ELR (cell line): ENCODE measurements around the gene RPS19.
"Not testable (repeated sequence)": the region's sequence is repeated elsewhere in the genome, so short reads cannot be mapped to it uniquely, and the experiment has no call there.

Experiments used
- DNase-seq: peaks from one replicate; pipeline ENCODE4 v3.0.0-alpha.2; 2015; ENCODE audit warnings: low read depth

RPS19 gene

DNA sequence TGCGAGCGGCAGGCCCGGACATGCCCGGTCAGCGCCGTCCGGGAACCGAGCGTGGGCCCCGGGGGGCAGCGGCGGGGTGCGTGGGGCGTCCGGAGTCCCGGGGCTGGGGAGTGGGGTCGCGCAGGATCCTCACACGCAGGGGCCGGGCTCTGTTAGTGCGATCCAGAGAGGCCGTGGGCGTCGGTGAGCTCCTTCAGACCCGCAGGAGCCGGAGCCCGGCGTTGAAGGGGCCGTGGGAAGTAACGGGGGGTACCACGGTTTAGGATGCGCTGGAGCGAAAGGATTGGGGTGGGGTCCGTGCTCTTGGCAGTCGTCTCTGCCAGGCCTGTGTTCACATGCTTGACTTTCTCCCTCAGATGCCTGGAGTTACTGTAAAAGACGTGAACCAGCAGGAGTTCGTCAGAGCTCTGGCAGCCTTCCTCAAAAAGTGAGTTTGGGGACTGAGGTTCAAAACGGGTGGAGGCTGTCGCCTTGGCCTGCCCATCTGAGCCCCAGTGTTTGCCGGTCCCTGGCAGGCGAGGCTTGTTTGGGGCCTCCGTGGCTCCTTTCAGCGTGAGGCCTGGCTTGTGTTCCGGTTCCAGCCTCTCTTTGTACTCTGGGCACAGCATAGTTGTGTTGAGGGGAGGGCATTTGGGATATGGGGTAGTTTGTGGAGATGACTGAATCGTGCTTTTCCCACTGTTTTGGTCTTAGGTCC is 512 bp downstream of the RPS19 start:
- no peak for DNase-seq

DNA sequence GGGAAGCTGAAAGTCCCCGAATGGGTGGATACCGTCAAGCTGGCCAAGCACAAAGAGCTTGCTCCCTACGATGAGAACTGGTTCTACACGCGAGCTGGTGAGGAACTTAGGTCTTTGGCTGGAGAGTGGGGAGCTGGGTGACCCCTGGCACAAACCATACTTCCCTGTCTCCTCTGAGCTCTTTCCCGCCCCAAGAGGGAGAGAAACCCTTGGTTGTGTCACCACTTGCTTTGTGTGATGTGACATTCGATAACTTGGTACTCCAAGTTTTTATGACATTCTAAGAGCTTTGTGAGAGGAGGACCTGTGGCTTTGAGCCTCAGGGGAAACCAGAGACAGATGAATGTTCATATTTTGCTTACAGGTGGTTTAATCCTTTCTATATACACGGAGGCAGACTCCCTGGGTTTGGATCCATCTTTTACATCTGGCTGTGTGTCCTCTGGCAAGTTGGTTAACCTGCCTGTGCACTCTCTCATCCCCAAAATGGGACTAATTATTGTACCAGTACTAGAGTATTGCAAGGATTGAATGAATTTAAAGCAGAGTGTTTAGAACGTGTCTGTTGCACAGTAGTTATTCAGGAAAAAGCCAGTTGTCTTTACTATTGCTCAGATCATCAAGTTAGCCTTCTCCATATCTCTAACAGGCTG is 1.2 kb downstream of the RPS19 start:
- DNase-seq, result no peak

DNA sequence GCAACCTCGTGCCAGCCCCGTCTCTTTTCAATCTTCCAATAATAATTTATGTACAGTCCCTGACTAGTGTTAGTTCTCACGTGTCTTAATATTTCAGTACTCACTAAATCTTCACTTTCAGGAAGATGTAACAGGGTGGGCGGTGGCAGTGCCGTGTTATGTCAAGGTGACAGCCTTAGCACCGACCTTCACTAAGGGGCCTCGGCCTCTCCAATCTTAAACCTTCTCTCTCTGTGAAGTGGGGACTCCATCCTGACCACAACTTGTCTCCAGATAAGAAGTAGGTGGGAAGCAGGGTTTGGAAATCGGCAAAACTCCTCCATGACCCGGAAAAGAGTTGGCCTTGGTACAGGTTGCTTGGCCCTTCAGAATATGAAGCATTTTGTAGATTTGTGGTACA is 1.8 kb downstream of the RPS19 start:
- DNase-seq, result no peak

DNA sequence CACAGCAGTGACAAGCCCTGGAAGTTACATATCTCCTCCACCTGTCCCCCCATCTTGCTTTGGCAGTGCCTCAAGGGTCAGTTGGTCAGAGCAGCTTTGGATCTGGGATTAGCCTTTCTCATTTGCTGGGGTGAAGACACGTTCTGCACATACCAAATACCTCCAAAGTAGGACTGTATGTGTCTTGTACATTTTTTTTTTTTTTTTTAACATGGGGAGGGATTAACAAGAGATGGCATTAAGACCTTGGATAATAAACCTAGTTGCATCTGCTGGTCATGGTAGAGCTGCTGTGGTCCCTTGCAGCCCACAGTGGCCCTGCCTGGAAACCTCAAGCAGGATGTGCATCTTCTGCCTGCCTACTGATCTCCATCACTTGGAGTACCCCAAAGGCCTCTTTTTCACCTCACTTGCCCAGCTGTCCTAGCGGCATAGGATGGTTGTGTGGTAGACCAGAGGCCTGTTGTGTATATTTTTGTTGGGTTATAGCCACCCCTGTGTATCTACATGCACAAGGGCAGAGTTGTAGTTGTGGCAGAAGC is 2.5 kb downstream of the RPS19 start:
- no peak for DNase-seq

DNA sequence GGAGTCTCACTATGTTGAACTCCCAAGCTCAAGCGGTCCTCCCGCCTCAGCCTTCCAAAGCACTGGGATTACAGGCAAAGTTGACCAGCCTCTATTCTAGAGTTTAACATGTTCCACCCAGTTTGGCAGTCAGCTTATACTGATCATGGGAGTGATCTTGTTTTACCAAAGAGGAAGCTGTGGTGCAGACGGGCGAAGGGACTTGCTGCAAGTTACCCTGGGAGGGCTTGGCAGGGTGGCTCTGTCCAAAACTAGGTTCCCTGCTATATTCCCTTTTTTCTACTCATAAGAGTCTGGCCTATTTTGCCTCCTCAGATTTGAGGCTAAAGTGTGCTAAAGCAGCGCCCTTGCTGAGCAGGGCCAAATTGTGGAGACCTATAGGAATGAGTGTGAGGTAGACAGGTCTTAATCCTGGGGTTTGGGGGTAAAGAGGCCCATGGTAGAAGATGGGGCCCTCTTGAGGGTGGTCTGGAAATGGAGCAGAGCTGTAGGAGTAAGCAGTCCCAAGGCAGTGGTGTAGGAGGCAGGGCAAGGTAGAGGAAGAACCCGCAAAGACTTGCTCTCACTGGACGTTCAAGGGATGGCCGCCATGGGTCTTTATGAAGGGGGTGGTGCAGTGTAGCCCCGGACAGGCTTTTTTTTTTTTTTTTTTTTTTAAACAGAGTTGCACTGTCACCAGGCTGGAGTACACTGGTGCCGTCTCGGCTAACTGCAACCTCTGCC is 3.3 kb downstream of the RPS19 start:
- DNase-seq, result no peak

DNA sequence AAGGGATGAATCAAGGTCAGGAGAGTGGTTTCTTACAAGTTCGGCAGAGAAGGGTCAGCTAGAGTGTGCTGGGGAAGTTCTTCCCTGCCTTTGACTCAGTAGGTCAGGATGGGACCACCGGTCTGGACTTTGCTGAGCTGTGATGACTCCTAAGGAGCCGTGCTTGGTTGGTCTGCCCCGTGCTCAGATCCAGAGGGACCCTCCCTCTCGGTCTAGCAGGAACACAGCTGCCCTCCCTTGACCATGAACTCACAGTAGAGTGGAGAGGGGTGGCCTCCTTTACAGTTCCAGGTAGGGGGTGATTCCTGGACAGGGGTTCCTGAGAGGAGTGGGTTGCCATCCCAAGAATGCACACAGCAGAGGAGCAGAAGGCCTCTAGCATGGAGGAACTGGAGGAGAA is 4.3 kb downstream of the RPS19 start:
- DNase-seq, result no peak

DNA sequence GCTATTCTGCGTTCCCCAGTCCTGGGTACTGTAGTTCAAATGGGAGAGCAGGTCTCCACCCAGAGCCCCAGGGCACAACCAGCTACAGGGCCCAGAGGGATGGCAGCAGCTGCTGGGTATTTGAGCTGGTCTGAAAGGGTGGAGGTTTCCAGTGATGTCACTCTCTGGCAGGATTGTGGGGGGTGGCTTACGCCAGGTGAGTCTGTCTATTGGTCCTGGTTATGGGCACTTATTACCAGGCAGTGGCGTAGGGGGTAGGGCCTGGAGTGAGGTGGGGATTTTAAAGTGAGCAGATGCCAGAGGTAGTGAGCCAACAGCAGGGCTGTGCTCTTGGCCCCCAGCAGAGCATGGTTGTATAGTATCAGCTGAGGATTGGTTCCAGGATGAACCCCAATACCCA is 6.2 kb downstream of the RPS19 start:
- DNase-seq, result no peak

DNA sequence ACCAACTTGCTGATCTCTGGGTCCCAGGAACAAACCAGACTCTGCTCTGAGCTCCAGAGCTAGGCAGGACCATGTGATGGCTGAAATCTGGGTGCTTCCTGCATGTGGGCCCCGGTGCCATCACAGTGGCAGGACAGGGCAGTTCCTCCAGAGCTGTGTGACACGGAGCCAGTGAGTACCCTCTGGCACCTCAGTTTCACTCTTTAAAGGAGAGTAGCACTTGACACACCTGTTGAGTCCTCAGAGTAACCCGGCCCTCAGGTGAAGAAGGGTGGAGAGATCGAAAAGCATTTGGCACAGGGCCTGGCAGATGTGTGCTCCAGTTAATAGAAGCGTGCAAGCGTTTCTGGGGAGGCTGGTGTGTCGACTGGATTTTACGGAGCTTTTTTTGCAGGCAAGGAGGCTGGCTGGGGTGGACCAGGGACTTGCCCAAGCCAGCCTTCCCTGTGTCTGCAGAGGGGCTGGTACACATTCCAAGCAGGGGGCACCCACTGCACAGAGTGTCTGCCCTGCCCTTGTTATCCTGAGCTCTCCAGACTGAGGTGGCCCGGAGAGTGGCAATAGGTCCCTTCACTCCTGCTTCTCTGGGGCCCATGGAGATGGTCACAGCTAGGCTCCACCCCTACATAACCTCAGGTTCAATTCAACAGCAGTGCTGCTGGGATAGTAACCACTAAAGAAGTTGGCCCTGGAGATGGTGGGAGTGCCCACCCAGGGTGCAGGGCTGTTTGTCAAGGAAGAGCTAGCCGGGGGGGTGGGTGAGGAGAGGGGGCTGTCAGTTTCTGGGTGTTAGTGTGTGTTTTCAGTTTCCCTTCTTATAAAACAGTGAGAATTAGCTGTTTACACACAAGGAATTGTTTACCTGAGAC is 8.3 kb downstream of the RPS19 start:
- DNase-seq, result no peak

DNA sequence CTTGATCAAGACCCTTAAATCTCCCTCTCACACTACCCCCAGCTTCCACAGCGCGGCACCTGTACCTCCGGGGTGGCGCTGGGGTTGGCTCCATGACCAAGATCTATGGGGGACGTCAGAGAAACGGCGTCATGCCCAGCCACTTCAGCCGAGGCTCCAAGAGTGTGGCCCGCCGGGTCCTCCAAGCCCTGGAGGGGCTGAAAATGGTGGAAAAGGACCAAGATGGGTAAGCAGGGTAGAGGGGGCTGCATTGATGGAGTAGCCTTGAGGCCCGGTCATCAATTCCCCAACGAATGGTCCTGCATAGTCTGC is 8.9 kb downstream of the RPS19 start:
- no peak for DNase-seq

DNA sequence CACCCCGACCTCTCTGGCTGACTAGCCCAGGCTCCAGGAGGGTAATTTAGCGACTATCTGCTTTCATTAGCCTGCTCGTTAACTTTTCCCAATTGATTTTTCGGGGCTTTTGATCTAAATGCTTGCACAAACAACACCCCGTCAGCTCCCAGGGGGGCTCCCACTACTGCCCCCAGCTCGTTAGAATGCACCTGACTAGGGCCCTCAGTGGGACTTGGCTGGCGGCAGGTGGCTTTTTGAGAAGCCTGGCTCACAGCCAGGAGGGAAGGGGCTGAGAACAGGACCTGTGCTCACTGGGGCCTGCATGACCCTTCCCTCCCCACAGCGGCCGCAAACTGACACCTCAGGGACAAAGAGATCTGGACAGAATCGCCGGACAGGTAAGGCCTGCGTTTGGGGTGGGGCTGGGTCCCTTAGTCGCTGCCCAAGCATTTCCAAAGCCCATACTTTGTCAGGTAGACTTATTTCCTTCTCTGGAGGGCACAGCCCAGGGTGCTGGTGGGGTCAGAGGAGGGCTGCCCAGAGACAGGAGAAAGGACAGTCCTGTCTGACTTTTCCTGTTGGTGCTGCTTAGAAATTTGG is 9.4 kb downstream of the RPS19 start:
- DNase-seq, result no peak

DNA sequence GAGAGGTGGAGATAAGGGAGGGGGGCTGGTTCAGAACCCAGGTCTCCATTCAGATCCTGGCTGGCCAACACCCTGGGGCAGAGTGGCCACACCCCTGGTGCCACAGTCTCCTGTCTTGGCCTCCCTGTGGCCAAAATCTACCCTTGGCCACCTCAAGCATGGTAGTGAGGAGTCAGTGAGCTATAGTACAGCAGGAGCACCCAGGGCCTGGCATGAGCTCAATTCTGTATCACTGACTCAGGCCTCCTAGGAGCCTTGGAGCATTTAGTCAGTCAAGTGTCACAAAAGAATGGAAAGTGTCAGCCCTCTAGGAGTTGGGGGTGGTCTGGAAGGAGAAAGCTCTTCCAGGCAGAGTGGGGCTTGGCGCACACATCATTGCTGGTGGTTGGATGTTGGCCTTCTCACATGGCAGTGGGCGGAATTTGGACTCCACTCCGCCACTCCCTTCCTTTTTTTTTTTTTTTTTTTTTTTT is 10.4 kb downstream of the RPS19 start:
- peak; percentile 67 for DNase-seq

DNA sequence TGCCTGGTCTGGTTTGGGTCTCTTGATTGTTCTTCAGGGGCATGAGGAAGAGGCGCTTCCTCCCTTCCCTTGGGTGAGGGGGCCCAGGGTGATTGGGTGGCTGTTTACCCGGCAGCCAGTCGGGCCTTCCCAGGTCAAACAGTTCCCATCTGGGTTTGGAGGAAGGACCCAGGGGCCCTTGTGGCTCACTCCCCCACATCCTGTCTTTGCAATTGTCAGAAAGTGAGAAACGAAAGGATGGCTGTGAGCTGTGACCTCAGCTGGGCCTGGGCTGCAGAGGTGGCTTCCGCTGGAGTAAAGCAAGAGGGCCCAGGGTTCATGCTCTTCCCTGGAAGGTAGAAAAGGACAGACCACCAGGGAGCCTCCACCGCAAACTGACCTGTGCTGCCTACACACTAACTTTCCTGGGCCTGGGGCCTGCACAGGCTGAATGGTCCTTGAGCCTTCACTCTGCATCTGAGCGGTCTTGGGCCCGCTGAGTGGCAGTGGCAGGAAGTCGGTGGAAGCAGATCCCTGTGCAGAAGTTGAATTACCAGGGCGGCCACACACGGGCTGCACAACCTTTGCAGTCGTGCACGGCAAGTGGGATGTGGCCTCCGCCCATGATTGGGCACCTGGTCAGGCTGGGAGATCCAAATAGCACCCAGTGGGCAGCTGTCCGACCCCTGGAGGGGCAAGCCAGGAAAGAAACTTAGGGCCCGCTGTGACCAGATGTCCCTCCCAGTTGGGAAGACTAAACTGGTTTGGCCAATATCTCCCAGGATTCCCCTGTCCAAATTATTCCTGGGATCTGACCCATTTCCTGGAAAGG is 11.7 kb downstream of the RPS19 start:
- DNase-seq, result peak; percentile 38

DNA sequence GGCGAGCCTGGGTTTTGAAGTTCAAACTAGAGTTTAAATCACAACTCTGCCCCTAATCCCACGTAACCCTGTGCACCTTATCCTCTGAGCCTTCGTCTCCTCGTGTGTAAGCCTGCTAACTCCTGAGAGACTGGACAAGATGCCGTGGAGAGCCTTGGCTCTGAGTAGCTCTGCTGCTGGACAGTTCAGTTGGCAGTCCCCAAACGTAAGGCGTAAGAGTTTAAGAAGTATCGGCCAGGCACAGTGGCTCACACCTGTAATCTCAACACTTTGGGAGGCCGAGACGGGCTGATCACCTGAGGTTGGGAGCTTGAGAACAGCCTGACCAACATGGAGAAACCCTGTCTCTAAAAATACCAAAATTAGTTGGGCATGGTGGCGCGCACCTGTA is 12.3 kb downstream of the RPS19 start:
- peak; percentile 42 for DNase-seq

DNA sequence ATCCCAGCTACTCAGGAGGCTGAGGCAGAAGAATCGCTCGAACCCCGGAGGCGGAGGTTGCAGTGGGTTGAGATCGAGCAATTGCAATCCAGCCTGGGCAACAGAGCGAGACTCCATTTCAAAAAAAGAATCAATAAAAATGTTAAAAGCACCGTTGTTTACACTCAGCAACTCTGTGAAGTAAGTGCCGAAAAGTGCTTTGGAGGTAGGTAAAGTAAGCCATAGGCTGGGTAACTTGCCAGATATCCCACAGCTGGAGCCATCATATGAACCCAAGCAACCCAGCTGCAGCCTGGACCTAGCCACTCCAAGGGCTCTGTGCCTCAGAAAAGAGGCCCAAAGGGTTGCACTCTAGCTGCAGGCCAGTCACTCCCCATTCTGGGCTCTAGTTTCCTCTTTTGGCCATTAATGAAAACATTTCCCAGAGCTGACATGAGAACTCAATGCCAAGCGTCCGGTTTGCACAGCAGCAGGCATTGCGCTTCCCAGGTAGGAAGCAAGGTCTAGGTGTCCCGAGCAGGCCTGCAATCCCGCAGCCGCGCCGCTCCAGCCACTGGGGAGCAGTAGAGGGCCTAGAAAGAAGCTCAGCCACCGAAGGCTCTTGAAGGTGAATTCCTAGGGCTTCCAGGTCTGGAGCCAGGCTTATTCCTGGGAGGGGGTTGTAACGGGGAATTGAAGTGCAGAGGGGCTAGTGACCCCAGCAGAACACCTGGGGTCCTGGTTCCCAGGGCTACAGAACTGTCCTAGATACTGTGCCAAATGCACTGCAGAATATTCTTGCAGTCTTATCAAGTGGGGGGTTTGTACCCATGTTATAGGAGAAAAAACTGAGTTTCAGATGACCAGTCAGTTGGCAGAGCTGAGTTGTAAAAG is 13.0 kb downstream of the RPS19 start:
- DNase-seq, result peak; percentile 84

DNA sequence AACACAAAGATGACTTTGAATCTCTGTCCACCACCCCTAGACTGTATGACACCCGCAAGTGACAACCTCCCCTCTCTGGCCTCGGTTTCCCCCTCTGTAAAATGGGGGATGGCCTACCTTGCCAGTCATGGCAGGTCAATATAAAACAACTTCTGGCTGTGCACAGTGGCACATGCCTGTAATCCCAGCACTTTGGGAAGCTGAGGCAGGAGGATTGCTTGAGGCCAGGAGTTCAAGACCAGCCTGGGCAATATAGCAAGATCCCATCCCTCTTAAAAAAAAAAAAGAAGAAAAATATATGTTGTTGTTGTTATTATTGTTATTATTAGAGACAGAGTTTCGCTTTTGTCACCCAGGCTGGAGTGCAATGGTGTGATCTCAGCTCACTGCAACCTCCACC is 15.9 kb downstream of the RPS19 start:
- not testable (repeated sequence) for DNase-seq

DNA sequence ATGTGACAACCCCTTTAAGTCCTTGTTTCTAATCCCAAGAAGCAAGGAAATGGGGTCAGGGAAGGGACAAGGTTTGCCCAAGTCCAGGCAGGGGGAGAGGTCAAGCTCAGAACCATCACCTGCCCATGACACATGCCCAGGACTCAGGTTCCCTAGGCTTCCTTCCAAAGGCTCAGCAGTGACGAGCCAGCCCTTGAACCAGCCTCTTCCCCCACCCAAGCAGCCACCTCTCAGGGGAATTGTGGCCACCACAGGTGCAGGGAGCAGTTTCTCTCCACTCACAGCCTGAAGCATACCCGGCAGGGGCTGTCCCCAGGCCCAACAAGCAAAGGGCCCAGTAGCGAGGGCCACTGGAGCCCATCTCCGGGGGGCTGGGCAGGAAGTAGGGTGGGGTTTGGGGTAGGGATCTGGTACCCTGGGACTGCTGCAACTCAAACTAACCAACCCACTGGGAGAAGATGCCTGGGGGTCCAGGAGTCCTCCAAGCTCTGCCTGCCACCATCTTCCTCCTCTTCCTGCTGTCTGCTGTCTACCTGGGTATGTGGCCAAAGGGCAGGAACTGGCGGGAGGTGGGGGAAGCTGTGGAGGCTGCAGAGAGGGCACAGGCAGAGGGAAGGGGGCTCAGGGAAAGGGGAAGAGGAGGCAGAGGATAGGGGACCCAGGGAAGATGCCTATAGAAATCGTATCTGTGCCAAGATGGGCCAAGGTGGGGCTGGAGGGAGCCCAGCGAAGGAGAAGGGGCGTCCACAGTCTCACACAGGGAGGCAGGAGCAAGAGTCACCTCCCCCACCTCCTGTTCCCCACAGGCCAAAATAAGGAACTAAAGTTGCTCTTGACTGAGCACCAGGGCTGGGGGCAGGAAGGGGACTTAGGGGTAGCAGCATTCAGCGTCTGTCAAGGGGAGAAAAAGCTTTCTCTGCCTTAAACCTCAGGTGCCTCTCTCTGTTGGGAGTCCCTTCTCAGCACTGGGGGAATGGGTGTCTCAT is 17.1 kb downstream of the RPS19 start, which contains the start of gene CD79A:
Gene CD79A (plus strand): TSS at position 433 of the 986 bp plus-strand sequence. CDS start 26 bp downstream, at position 459.
- no peak for DNase-seq

DNA sequence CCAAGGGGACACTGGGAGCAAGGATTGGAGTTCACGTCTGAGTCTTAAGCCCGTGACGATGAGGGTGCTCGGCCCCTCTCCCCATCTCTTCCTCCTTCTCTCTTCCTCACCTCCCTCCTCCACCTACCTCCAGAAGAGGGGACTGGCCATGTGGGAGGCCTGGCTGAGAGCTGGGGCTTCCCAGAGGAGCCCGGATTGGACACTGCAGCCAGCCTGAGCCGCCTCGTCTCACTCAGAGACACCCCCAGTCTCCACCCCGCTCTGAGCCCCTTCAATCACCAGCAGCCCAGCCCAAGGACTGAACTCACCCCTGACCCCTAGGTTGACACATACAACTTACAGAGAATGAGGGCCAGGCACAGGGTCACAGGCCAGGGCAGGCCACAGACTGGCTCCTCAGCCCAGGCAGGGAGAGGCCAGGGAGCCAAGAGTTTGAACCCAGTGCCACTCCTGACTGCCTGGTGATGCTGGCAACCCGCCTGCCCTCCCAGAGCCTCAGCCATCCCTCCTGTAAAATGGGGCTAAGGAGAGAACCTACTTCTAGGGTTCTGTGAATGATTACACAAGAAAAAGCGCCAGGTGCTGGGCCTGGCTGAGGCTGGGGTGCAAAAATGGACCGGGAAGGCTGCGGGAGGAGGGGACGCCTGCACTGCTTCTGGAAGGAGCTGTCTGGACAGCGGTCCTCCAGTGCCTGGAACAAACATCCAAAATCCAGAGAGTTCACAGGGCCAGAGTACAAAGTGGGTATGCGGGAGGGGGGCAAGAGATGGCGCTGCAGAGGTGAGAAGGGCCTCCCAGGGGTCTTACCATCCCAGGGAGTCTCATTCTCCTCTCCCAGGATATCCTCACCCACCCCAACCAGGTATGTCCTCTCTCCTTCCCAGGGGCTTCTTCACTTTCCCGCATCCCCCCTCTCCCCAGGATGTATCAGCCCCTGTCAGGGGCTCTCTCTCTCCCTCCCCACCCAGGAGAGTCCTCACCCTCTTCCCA is 18.2 kb downstream of the RPS19 start:
- DNase-seq, result no peak
